Left ventricle myocardium inferior (tissue), 1 donor: Measurements from ENCODE around the gene MYO18B. TPM values are rescaled to one million over a fixed set of nuclear protein-coding genes. Genes with fewer than 3 reads are reported as not detected.

Experiments
- DNase-seq: peaks from one replicate; pipeline ENCODE4 v3.0.0-alpha.2; 2020
- H3K27ac ChIP-seq: fragments of 200-600 bp; replicated peaks from 2 replicates; pipeline ENCODE4 v1.8.0; 2021
- H3K27me3 ChIP-seq: fragments of 200-600 bp; 2 replicates; pipeline ENCODE4 v1.8.0; 2021; ENCODE audit warnings: low read depth
- H3K36me3 ChIP-seq: fragments of 200-600 bp; 2 replicates; pipeline ENCODE4 v1.8.0; 2021
- H3K4me1 ChIP-seq: fragments of 200-600 bp; 2 replicates; pipeline ENCODE4 v1.8.0; 2021
- H3K4me3 ChIP-seq: fragments of 200-600 bp; 2 replicates; pipeline ENCODE4 v1.8.0; 2021; ENCODE audit warnings: mild to moderate bottlenecking, moderate library complexity
- H3K9me3 ChIP-seq: fragments of 200-600 bp; replicated peaks from 2 replicates; pipeline ENCODE4 v1.8.0; 2021
- CTCF ChIP-seq: fragments of 200-600 bp; IDR thresholded peaks from 2 replicates; pipeline ENCODE4 v1.8.0; 2021; ENCODE audit warnings: antibody characterized with exemption, mild to moderate bottlenecking, borderline replicate concordance
- intact Hi-C: fragments of 100-400 bp; cut with micrococcal nuclease; formaldehyde crosslinking; loops from one replicate; pipeline ENCODE4 v1.11.0; 2022
- total RNA-seq: library from RNA; stranded (reverse); fragmentation: NEBNext Ultra II Directional; extraction: Animal tissue kit (Norgen Biotek cat#: 25700); gene quantifications from one replicate; pipeline ENCODE4 v1.2.1, GENCODE V29; 2021
- donor health status: DM: no; HTN: yes; CAD: no; lungs with severe emphysema.

MYO18B gene
- total RNA-seq, 1 donor from 2014 or later = 163 TPM

DNA sequence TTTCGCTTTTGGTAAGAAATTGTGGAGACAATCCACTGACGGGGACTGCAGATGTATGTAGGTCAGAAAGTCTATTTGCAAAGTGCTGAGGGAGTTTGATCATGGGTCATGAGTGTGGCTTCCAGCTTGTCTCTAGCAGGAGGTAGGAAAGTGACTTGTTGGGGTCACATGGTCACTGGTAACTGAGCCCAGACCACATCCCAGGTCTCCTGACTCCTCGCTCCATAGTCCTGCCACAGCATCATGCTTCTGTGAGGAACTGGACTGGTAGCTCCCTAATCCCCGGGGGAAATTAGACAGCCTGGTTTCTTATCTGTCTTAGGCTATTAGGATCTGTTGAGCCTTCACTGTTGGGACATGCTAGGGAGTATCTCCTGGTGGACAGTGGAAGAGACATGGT lies 142.1 kb downstream of the MYO18B start:
- no peak for DNase-seq
- Histone ChIP-seq H3K27me3 (peaks cover 12% of the 10 kb centered on the region), H3K36me3 (no peaks in the 10 kb centered on the region), H3K9me3 (no peaks in the 10 kb centered on the region), H3K27ac (no peak overlapping the region), H3K4me3 (no peak overlapping the region), H3K4me1 (no peaks in the 10 kb centered on the region)
- intact Hi-C loops = no loop called here
- no peak for TF ChIP-seq CTCF

DNA sequence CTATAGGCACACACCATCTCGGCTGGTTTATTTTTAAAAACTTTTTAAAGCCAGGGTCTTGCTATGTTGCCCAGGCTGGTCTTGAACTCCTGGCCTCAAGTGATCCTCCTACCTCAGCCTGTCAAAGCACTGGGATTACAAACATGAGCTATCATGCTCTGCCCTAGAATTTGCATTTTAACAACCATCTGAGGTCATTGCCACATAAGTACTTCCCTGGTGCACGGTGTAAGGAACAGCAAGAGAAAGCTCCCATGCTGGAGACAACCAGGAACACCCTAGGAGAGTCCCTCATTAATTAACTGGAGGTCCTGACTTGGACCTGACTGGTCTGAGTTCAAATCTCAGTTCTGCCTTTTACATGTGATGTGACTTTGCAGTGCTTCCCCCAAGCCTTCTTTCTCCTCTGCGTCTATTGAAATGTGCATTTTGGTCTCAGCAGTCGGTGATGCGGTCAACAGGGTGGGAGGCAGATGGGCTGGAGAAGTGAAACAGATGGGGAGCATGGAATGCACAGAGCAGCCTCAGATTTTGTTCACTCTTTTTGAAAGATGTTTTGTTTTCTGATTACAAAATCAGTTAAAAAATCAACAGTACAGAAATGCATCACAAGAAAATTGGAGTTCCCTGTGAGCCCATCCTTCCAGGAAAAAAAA lies 146.5 kb downstream of the MYO18B start:
- Histone ChIP-seq H3K27me3 (peaks cover 12% of the 10 kb centered on the region), H3K27ac (no peak overlapping the region), H3K4me3 (no peak overlapping the region), H3K4me1 (no peaks in the 10 kb centered on the region), H3K36me3 (peaks cover 12% of the 10 kb centered on the region), H3K9me3 (no peaks in the 10 kb centered on the region)
- no peak for TF ChIP-seq CTCF
- DNase-seq = no peak
- intact Hi-C loops = no loop called here

DNA sequence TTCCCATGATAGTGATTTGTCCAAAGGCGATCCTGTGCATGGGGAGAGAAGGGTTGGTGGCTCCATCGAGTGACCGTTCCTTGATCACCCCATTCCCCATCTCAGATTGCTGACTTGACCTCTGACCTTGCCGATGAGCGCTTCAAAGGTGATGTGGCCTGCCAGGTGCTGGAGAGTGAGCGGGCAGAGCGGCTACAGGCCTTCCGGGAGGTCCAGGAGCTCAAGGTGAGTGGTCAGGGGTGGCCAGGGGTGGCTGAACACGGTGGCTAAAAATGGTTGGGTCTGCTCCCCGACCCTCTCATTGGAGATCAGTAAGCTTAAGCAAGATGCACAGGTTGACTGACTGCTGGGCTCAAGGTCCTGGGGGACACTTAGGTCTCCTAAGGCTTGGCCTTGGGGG lies 148.7 kb downstream of the MYO18B start:
- TF ChIP-seq CTCF = no peak
- DNase-seq = no peak
- Histone ChIP-seq H3K4me3 (no peak overlapping the region), H3K27ac (no peak overlapping the region), H3K4me1 (no peaks in the 10 kb centered on the region), H3K27me3 (peaks cover 6% of the 10 kb centered on the region), H3K36me3 (peaks cover 12% of the 10 kb centered on the region), H3K9me3 (no peaks in the 10 kb centered on the region)
- intact Hi-C loops = no loop called here

DNA sequence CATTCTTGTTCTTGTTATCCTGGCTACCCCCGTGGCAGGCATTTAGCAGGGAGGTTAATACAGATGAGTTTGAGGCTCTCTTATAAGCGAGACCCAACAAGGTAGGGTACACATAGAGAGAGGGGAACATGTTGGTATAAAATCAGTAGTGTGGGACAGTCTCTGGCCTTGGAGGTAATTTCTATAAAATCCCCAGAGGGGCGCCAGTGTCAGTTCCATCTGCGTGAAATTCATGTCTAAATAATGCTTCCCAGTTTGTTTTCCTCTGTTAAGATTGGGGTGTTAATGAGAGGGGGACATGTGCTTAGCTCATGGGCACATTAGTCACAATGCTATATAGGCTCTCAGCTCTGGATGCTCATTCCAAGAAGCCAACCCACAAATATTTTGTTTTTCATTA lies 150.7 kb downstream of the MYO18B start:
- Histone ChIP-seq H3K36me3 (peaks cover 27% of the 10 kb centered on the region), H3K4me1 (no peaks in the 10 kb centered on the region), H3K27ac (no peak overlapping the region), H3K4me3 (no peak overlapping the region), H3K27me3 (no peaks in the 10 kb centered on the region), H3K9me3 (no peaks in the 10 kb centered on the region)
- DNase-seq = no peak
- no peak for TF ChIP-seq CTCF
- intact Hi-C loops = no loop called here

DNA sequence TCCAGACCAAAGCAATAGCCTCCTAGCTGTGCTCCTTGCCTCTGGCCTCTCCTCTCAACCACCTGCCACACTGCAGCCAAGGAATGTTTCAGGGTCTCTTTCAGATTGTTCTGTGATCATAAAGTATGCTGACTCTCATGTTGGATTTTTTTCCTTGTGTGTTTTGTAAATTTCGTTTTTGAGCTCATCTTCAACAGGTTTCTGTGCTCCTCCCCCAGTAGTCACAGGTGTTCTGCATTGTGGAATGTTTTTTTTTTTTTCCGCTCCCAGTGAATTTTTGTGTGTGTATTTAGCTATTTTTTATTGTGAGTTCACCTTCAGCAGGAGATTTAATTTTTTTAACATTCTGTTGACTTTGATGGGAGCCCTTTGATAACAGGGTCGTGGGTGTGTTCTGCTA lies 153.7 kb downstream of the MYO18B start:
- no peak for TF ChIP-seq CTCF
- Histone ChIP-seq H3K36me3 (peaks cover 27% of the 10 kb centered on the region), H3K4me3 (no peak overlapping the region), H3K9me3 (no peaks in the 10 kb centered on the region), H3K27me3 (no peaks in the 10 kb centered on the region), H3K27ac (no peak overlapping the region), H3K4me1 (peaks cover 4% of the 10 kb centered on the region)
- intact Hi-C loops = no loop called here
- DNase-seq = no peak
